HepG2 (cell line): ENCODE results near the gene TMEM80. TPM values are rescaled to one million over a fixed set of nuclear protein-coding genes. Genes with fewer than 3 reads are reported as not detected.

Source experiments
- CAMTA2 ChIP-seq: sonication (generic); formaldehyde crosslinking; IDR thresholded peaks from 2 replicates; pipeline ENCODE4 v1.4.0; 2020; ENCODE audit warnings: mild to moderate bottlenecking, missing genetic modification reagents, borderline replicate concordance
- IRF2 ChIP-seq: IDR thresholded peaks from 2 replicates; pipeline ENCODE4 v1.6.1; 2018; ENCODE audit warnings: missing genetic modification reagents, missing compliant biosample characterization
- MTF2 ChIP-seq: sonication (generic); formaldehyde crosslinking; IDR thresholded peaks from 2 replicates; pipeline ENCODE4 v1.5.0; 2020; ENCODE audit warnings: missing genetic modification reagents, borderline replicate concordance
- RBM22 ChIP-seq: fragments of 200-400 bp; formaldehyde crosslinking; optimal IDR thresholded peaks from 2 replicates; pipeline ENCODE3; 2017; ENCODE audit warnings: mild to moderate bottlenecking, low read length, moderate library complexity
- SATB2 ChIP-seq: sonication (generic); formaldehyde crosslinking; IDR thresholded peaks from 2 replicates; pipeline ENCODE4 v1.5.0; 2020; ENCODE audit warnings: missing genetic modification reagents
- SRF ChIP-seq: IDR thresholded peaks from 2 replicates; pipeline ENCODE4 v1.6.1; 2011; ENCODE audit warnings: mild to moderate bottlenecking, low read depth, low read length, moderate library complexity
- SRSF4 ChIP-seq: fragments of 200-400 bp; formaldehyde crosslinking; IDR thresholded peaks from one replicate; pipeline ENCODE4 v1.6.1; 2018; ENCODE audit warnings: mild to moderate bottlenecking, low read depth, low read length, moderate library complexity; ENCODE audit not compliant: poor library complexity, severe bottlenecking
- ZFP90 ChIP-seq: sonication (generic); formaldehyde crosslinking; IDR thresholded peaks from 2 replicates; pipeline ENCODE4 v1.8.0; 2022; ENCODE audit warnings: missing genetic modification reagents, mild to moderate bottlenecking, inconsistent platforms, borderline replicate concordance
- ZNF30 ChIP-seq: sonication (generic); formaldehyde crosslinking; IDR thresholded peaks from 2 replicates; pipeline ENCODE4 v1.5.0; 2020; ENCODE audit warnings: mild to moderate bottlenecking, missing genetic modification reagents
- ZNF547 ChIP-seq: sonication (generic); formaldehyde crosslinking; IDR thresholded peaks from 2 replicates; pipeline ENCODE4 v1.5.1; 2020; ENCODE audit warnings: mild to moderate bottlenecking, missing genetic modification reagents
- polyA plus RNA-seq, 8 experiments: library from polyadenylated mRNA; depleted of rRNA in 3 of 8; stranded (reverse) in 7 of 8; unstranded in 1 of 8; fragments of >200 nt; fragmentation: Illumina TruSeq in 4 of 8; extraction: Trizol in 4 of 8; gene quantifications; 2 replicates each; pipeline versions ENCODE4 v1.2.1 to v1.2.3, GENCODE V29; 2011 to 2016; ENCODE audit warnings: low read depth in 4 of 8, missing spikeins in 1 of 8, mixed read lengths in 1 of 8; ENCODE audit not compliant: insufficient read depth in 1 of 8
- total RNA-seq, 5 experiments: library from RNA; depleted of rRNA; stranded (reverse); fragments of >200 nt; fragmentation: Illumina TruSeq; extraction: Trizol; gene quantifications; 2 replicates each; pipeline ENCODE4 v1.2.3, GENCODE V29; 2016; ENCODE audit warnings: low read depth in 1 of 5
- TF ChIP-seq, protein P1 (sequence below): sonication (generic); formaldehyde crosslinking; IDR thresholded peaks from 2 replicates; pipeline ENCODE4 v1.8.0; 2022; ENCODE audit warnings: missing genetic modification reagents, mild to moderate bottlenecking, moderate library complexity, borderline replicate concordance
- TF ChIP-seq, protein P2 (sequence below): sonication (generic); formaldehyde crosslinking; IDR thresholded peaks from 2 replicates; pipeline ENCODE4 v1.5.0; 2020; ENCODE audit warnings: missing genetic modification reagents
- TF ChIP-seq, protein P3 (sequence below): sonication (generic); formaldehyde crosslinking; IDR thresholded peaks from 2 replicates; pipeline ENCODE4 v1.5.1; 2020; ENCODE audit warnings: mild to moderate bottlenecking, missing genetic modification reagents, moderate library complexity
- TF ChIP-seq, protein P4 (sequence below), 2 experiments: fragments of 450-650 bp in 1 of 2; sonication (generic) in 1 of 2; formaldehyde crosslinking in 1 of 2; IDR thresholded peaks; 2 replicates each; pipeline versions ENCODE4 v1.6.1 to v1.8.0; 2016 to 2022; ENCODE audit warnings: antibody characterized with exemption in 1 of 2, mild to moderate bottlenecking in 1 of 2, missing genetic modification reagents in 1 of 2

TMEM80 gene
- total and polyA plus RNA-seq, 2 of the 13 experiments (the other 11 are each of a cell fraction or from before 2014, with no cell fraction given) = 5.6 to 17.1 TPM

DNA sequence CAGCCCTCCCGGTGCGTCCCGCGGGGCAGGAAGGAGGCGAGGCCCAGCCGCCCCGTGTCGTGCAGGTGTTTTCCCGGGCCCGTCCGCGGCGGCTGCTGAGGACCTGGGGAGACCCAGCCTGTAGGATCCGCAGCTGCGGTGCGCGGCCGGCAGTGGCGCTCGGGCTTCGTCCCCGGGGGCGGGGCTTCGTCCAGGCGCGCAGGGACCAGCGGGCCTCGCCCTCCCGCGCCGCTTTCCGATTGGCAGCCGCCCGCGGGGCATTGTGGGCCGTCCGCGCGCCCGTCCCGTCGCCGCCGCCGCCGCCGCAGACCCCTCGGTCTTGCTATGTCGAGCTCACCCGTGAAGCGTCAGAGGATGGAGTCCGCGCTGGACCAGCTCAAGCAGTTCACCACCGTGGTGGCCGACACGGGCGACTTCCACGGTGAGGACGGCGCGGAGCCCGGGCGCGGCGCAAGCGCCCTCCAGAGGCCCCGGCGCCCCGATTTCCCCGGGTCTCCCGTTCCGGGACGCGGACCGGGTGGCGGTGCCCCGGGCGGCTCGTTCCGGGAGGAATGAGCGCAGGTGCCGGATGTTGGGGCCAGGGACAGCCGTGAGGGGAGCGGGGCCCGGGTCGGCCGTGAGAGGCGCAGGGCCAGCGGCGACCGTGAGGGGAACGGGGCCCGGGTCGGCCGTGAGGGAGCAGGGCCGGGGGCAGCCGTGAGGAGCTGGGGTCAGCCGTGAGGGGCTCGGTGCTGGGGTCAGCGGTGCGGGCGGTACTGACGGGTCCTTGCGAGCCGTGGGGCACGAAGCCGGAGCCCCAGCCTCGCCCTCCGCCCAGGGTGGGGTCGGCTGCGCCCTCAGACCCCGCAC lies 51.8 kb downstream of the TMEM80 start, which contains the start of gene TALDO1 (continued):
- TF ChIP-seq, protein P1, sequence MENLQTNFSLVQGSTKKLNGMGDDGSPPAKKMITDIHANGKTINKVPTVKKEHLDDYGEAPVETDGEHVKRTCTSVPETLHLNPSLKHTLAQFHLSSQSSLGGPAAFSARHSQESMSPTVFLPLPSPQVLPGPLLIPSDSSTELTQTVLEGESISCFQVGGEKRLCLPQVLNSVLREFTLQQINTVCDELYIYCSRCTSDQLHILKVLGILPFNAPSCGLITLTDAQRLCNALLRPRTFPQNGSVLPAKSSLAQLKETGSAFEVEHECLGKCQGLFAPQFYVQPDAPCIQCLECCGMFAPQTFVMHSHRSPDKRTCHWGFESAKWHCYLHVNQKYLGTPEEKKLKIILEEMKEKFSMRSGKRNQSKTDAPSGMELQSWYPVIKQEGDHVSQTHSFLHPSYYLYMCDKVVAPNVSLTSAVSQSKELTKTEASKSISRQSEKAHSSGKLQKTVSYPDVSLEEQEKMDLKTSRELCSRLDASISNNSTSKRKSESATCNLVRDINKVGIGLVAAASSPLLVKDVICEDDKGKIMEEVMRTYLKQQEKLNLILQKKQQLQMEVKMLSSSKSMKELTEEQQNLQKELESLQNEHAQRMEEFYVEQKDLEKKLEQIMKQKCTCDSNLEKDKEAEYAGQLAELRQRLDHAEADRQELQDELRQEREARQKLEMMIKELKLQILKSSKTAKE (CRISPR knock-in tag) = peak; percentile 32; the same call in 1 of the 2 replicates
- TF ChIP-seq MTF2 (CRISPR knock-in tag) (no peak), ZNF30 (no peak), SRSF4 (no peak), ZFP90 (CRISPR knock-in tag) (peak; percentile 35; the same call in 1 of the 2 replicates), CAMTA2 (CRISPR knock-in tag) (peak; percentile 37; the same call in 1 of the 2 replicates), RBM22 (no peak), IRF2 (CRISPR knock-in tag) (peak; percentile 36; the same call in 1 of the 2 replicates), SRF (no peak), ZNF547 (CRISPR knock-in tag) (peak; percentile 51; the same call in 1 of the 2 replicates), SATB2 (no peak)
- TF ChIP-seq, protein P2, sequence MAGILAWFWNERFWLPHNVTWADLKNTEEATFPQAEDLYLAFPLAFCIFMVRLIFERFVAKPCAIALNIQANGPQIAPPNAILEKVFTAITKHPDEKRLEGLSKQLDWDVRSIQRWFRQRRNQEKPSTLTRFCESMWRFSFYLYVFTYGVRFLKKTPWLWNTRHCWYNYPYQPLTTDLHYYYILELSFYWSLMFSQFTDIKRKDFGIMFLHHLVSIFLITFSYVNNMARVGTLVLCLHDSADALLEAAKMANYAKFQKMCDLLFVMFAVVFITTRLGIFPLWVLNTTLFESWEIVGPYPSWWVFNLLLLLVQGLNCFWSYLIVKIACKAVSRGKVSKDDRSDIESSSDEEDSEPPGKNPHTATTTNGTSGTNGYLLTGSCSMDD (CRISPR knock-in tag) = no peak
- TF ChIP-seq, protein P3, sequence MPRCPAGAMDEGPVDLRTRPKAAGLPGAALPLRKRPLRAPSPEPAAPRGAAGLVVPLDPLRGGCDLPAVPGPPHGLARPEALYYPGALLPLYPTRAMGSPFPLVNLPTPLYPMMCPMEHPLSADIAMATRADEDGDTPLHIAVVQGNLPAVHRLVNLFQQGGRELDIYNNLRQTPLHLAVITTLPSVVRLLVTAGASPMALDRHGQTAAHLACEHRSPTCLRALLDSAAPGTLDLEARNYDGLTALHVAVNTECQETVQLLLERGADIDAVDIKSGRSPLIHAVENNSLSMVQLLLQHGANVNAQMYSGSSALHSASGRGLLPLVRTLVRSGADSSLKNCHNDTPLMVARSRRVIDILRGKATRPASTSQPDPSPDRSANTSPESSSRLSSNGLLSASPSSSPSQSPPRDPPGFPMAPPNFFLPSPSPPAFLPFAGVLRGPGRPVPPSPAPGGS = peak; percentile 69
- TF ChIP-seq, protein P4, sequence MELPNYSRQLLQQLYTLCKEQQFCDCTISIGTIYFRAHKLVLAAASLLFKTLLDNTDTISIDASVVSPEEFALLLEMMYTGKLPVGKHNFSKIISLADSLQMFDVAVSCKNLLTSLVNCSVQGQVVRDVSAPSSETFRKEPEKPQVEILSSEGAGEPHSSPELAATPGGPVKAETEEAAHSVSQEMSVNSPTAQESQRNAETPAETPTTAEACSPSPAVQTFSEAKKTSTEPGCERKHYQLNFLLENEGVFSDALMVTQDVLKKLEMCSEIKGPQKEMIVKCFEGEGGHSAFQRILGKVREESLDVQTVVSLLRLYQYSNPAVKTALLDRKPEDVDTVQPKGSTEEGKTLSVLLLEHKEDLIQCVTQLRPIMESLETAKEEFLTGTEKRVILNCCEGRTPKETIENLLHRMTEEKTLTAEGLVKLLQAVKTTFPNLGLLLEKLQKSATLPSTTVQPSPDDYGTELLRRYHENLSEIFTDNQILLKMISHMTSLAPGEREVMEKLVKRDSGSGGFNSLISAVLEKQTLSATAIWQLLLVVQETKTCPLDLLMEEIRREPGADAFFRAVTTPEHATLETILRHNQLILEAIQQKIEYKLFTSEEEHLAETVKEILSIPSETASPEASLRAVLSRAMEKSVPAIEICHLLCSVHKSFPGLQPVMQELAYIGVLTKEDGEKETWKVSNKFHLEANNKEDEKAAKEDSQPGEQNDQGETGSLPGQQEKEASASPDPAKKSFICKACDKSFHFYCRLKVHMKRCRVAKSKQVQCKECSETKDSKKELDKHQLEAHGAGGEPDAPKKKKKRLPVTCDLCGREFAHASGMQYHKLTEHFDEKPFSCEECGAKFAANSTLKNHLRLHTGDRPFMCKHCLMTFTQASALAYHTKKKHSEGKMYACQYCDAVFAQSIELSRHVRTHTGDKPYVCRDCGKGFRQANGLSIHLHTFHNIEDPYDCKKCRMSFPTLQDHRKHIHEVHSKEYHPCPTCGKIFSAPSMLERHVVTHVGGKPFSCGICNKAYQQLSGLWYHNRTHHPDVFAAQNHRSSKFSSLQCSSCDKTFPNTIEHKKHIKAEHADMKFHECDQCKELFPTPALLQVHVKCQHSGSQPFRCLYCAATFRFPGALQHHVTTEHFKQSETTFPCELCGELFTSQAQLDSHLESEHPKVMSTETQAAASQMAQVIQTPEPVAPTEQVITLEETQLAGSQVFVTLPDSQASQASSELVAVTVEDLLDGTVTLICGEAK (IDR thresholded peaks at IDR 0.05) = no peak
- TF ChIP-seq, protein P4 (CRISPR knock-in tag; IDR thresholded peaks at IDR 0.05) = no peak
